GM23338 (cell line): ENCODE data around the gene SYNRG. TPM values are rescaled to one million over a fixed set of nuclear protein-coding genes. Genes with fewer than 3 reads are reported as not detected.

Experiments used
- ATAC-seq: fragments of 200-7000 bp; cut with Tn5 transposase; 3 replicates; pipeline ENCODE4 v1.9.1; 2020
- DNase-seq: peaks from one replicate; pipeline ENCODE4 v3.0.0-alpha.2; 2015; ENCODE audit warnings: low spot score
- H2AFZ ChIP-seq: fragments of 200-600 bp; sonication (generic); 2 replicates; pipeline ENCODE4 v1.8.0; 2016; ENCODE audit warnings: antibody characterized with exemption, mild to moderate bottlenecking, moderate library complexity
- H3F3A ChIP-seq: fragments of 200-600 bp; sonication (generic); replicated peaks from 2 replicates; pipeline ENCODE4 v1.8.0; 2017; ENCODE audit warnings: antibody characterized with exemption, mixed run types, low read depth
- H3K27ac ChIP-seq: fragments of 200-600 bp; sonication (generic); 2 replicates; pipeline ENCODE4 v1.6.1; 2016; ENCODE audit warnings: low read depth
- H3K27me3 ChIP-seq: fragments of 200-600 bp; sonication (generic); 2 replicates; pipeline ENCODE4 v1.8.0; 2016; ENCODE audit warnings: mild to moderate bottlenecking, mixed run types, moderate library complexity; ENCODE audit not compliant: insufficient read depth
- H3K36me3 ChIP-seq: fragments of 200-600 bp; sonication (generic); 2 replicates; pipeline ENCODE4 v1.8.0; 2016; ENCODE audit warnings: mild to moderate bottlenecking; ENCODE audit not compliant: insufficient read depth
- H3K4me1 ChIP-seq: fragments of 200-600 bp; sonication (generic); 2 replicates; pipeline ENCODE4 v1.8.0; 2016; ENCODE audit warnings: mild to moderate bottlenecking, moderate library complexity; ENCODE audit not compliant: insufficient read depth
- H3K4me2 ChIP-seq: fragments of 200-600 bp; sonication (generic); 2 replicates; pipeline ENCODE4 v1.7.1; 2017; ENCODE audit warnings: mixed run types
- H3K4me3 ChIP-seq: fragments of 200-600 bp; sonication (generic); 2 replicates; pipeline ENCODE4 v1.6.1; 2016; ENCODE audit warnings: mixed run types
- H3K79me2 ChIP-seq: fragments of 200-600 bp; sonication (generic); replicated peaks from 2 replicates; pipeline ENCODE4 v1.8.0; 2017; ENCODE audit warnings: mild to moderate bottlenecking; ENCODE audit not compliant: insufficient read depth
- H3K9me2 ChIP-seq: fragments of 200-600 bp; sonication (generic); 2 replicates; pipeline ENCODE4 v1.8.0; 2017; ENCODE audit not compliant: insufficient read depth
- H4K20me1 ChIP-seq: fragments of 200-600 bp; sonication (generic); replicated peaks from 2 replicates; pipeline ENCODE4 v1.8.0; 2017; ENCODE audit warnings: mild to moderate bottlenecking; ENCODE audit not compliant: insufficient read depth
- H3K27ac Mint-ChIP-seq: 2 replicates; pipeline ENCODE4 v1.8.0; 2020; ENCODE audit warnings: inconsistent platforms, mild to moderate bottlenecking, moderate library complexity, mixed read lengths
- H3K27me3 Mint-ChIP-seq: 3 replicates; pipeline ENCODE4 v1.8.0; 2022; ENCODE audit warnings: low read depth, mild to moderate bottlenecking, moderate library complexity, mixed read lengths, inconsistent platforms; ENCODE audit not compliant: insufficient read depth, poor library complexity
- H3K36me3 Mint-ChIP-seq: 3 replicates; pipeline ENCODE4 v1.8.0; 2021; ENCODE audit warnings: low read depth, mild to moderate bottlenecking, inconsistent platforms, moderate library complexity, mixed read lengths
- H3K4me1 Mint-ChIP-seq: 3 replicates; pipeline ENCODE4 v1.8.0; 2020; ENCODE audit warnings: mild to moderate bottlenecking, inconsistent platforms, mixed read lengths
- H3K4me3 Mint-ChIP-seq: 3 replicates; pipeline ENCODE4 v1.8.0; 2021; ENCODE audit warnings: moderate library complexity, mild to moderate bottlenecking, inconsistent platforms, mixed read lengths
- H3K9me3 Mint-ChIP-seq: 3 replicates; pipeline ENCODE4 v1.8.0; 2020; ENCODE audit warnings: moderate library complexity, mild to moderate bottlenecking, inconsistent platforms, mixed read lengths
- CREB1 ChIP-seq: fragments of 250-450 bp; sonication (Bioruptor Pico); IDR thresholded peaks from 2 replicates; pipeline ENCODE4 v1.5.0; 2020; ENCODE audit warnings: low read depth, mild to moderate bottlenecking, moderate library complexity
- ETS1 ChIP-seq: IDR thresholded peaks from 2 replicates; pipeline ENCODE4 v1.6.1; 2016; ENCODE audit warnings: antibody characterized with exemption
- EZH2 ChIP-seq: fragments of 200-600 bp; sonication (generic); IDR thresholded peaks from one replicate; pipeline ENCODE4 v1.8.0; 2017; ENCODE audit warnings: antibody characterized with exemption, mild to moderate bottlenecking, low read depth; ENCODE audit not compliant: unreplicated experiment
- JUNB ChIP-seq: IDR thresholded peaks from one replicate; pipeline ENCODE4 v1.6.1; 2016; ENCODE audit warnings: antibody characterized with exemption; ENCODE audit not compliant: unreplicated experiment
- NANOG ChIP-seq: IDR thresholded peaks from 2 replicates; pipeline ENCODE4 v1.6.1; 2016; ENCODE audit warnings: antibody characterized with exemption, borderline replicate concordance
- POLR2AphosphoS5 ChIP-seq: IDR thresholded peaks from 2 replicates; pipeline ENCODE4 v1.6.1; 2016; ENCODE audit warnings: antibody characterized with exemption, low read depth
- REST ChIP-seq: IDR thresholded peaks from one replicate; pipeline ENCODE4 v1.6.1; 2018; ENCODE audit warnings: antibody characterized with exemption; ENCODE audit not compliant: unreplicated experiment
- STAT1 ChIP-seq: IDR thresholded peaks from one replicate; pipeline ENCODE4 v1.6.1; 2016; ENCODE audit warnings: antibody characterized with exemption; ENCODE audit not compliant: unreplicated experiment
- ZNF114 ChIP-seq: fragments of 250-450 bp; sonication (Bioruptor Pico); IDR thresholded peaks from 2 replicates; pipeline ENCODE4 v1.5.0; 2020; ENCODE audit warnings: mild to moderate bottlenecking, moderate library complexity
- ZNF331 ChIP-seq: fragments of 250-450 bp; sonication (Bioruptor Pico); IDR thresholded peaks from 2 replicates; pipeline ENCODE4 v1.5.0; 2020; ENCODE audit warnings: low read depth, mild to moderate bottlenecking, moderate library complexity
- polyA plus RNA-seq: library from polyadenylated mRNA; unstranded; fragments of >200 nt; fragmentation: Nextera tagmentation; extraction: Ambion mirVana; gene quantifications from 2 replicates; pipeline ENCODE4 v1.2.1, GENCODE V29; 2016
- total RNA-seq: library from RNA; depleted of rRNA; stranded (reverse); fragments of >200 nt; shearing (Covaris generic); gene quantifications from 2 replicates; pipeline ENCODE4 v1.2.3, GENCODE V29; 2014
- TF ChIP-seq, protein P1 (sequence below), 2 experiments: fragments of 200-600 bp in 1 of 2; sonication (generic) in 1 of 2; conservative IDR thresholded peaks; 2 replicates each; pipeline versions ENCODE4 v1.5.1 to v1.6.1; 2016 to 2017; ENCODE audit warnings: antibody characterized with exemption in 2 of 2, low read depth in 2 of 2, mild to moderate bottlenecking in 2 of 2, moderate library complexity in 1 of 2

Gene SYNRG
- total and polyA plus RNA-seq, 2 experiments from 2014 or later, result 18.6 to 22.6 TPM

- no peak overlapping the region for H2AFZ ChIP-seq
- H3K9me2 ChIP-seq, result peaks cover 3% of the 10 kb centered on the region; the same call in 1 of the 2 replicates
- no peaks in the 10 kb centered on the region for H3K79me2 ChIP-seq
- Mint-ChIP-seq H3K4me1 (peaks cover 5% of the 10 kb centered on the region), H3K9me3 (peaks cover 11% of the 10 kb centered on the region), H3K4me3 (no peak overlapping the region), H3K36me3 (peaks cover 55% of the 10 kb centered on the region), H3K27ac (no peak overlapping the region), H3K27me3 (peaks cover 5% of the 10 kb centered on the region)
- no peak overlapping the region for H3K4me3 ChIP-seq
- DNase-seq, result no peak
- TF ChIP-seq JUNB, result no peak
- TF ChIP-seq REST, result no peak
- TF ChIP-seq ZNF114 (CRISPR knock-in tag), result no peak
- no peak for TF ChIP-seq POLR2AphosphoS5
- no peak for TF ChIP-seq ETS1
- no peak for TF ChIP-seq STAT1
- TF ChIP-seq ZNF331 (CRISPR knock-in tag), result no peak
- TF ChIP-seq, protein P1, sequence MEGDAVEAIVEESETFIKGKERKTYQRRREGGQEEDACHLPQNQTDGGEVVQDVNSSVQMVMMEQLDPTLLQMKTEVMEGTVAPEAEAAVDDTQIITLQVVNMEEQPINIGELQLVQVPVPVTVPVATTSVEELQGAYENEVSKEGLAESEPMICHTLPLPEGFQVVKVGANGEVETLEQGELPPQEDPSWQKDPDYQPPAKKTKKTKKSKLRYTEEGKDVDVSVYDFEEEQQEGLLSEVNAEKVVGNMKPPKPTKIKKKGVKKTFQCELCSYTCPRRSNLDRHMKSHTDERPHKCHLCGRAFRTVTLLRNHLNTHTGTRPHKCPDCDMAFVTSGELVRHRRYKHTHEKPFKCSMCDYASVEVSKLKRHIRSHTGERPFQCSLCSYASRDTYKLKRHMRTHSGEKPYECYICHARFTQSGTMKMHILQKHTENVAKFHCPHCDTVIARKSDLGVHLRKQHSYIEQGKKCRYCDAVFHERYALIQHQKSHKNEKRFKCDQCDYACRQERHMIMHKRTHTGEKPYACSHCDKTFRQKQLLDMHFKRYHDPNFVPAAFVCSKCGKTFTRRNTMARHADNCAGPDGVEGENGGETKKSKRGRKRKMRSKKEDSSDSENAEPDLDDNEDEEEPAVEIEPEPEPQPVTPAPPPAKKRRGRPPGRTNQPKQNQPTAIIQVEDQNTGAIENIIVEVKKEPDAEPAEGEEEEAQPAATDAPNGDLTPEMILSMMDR (conservative IDR thresholded peaks at IDR 0.05; ENCODE audit: low read depth in 2 of 2), result no peak
- no peak for TF ChIP-seq CREB1 (CRISPR knock-in tag)
- no peak for TF ChIP-seq NANOG
- peaks cover 30% of the 10 kb centered on the region; the same call in 1 of the 2 replicates for H3K36me3 ChIP-seq
- no peaks in the 10 kb centered on the region for H3F3A ChIP-seq
- no peak overlapping the region for H3K27ac ChIP-seq
- no peak for ATAC-seq
- no peak overlapping the region for H3K4me2 ChIP-seq
- H3K4me1 ChIP-seq, result peaks cover 9% of the 10 kb centered on the region
- H4K20me1 ChIP-seq, result no peaks in the 10 kb centered on the region
- H3K27me3 ChIP-seq, result no peaks in the 10 kb centered on the region
Measured at GRCh38 chr17:37567137-37567536, 42.1 kb downstream of the SYNRG start.

DNA sequence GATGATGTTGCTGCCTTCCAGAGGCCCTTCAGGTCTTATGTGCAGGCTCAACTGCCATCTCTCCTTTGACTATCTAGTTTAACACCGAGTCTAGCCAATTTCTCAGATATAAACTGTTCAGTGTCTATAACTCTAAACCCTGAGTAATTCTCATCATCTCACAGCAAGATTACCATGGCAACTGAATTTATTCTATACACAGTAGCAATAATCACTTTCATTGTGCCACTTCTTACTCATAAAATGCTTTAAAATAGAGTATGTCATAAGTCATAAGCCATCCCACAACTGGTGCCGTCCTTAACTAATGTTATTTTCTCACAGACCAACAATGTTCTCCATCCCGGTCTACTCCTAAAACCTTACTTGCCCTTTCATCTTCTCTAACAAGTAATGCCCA is 45.0 kb downstream of the SYNRG start:
- H2AFZ ChIP-seq, result no peak overlapping the region
- H3K4me3 Mint-ChIP-seq, result no peak overlapping the region
- peaks cover 11% of the 10 kb centered on the region for H3K9me3 Mint-ChIP-seq
- no peaks in the 10 kb centered on the region for H3F3A ChIP-seq
- ATAC-seq (no peak), DNase-seq (no peak)
- no peak overlapping the region for H3K27ac ChIP-seq
- peaks cover 59% of the 10 kb centered on the region for H3K36me3 Mint-ChIP-seq
- H3K27me3 Mint-ChIP-seq, result peaks cover 5% of the 10 kb centered on the region
- TF ChIP-seq REST (no peak), EZH2 (no peak), STAT1 (no peak), POLR2AphosphoS5 (no peak), ZNF114 (CRISPR knock-in tag) (no peak)
- TF ChIP-seq, protein P1 (conservative IDR thresholded peaks at IDR 0.05; ENCODE audit: low read depth in 2 of 2), result no peak
- peaks cover 30% of the 10 kb centered on the region; the same call in 1 of the 2 replicates for H3K36me3 ChIP-seq
- H3K4me1 ChIP-seq, result peaks cover 19% of the 10 kb centered on the region
- no peak overlapping the region for H3K4me3 ChIP-seq
- no peak overlapping the region for H3K4me2 ChIP-seq
- H3K4me1 Mint-ChIP-seq, result peaks cover 13% of the 10 kb centered on the region
- peaks cover 3% of the 10 kb centered on the region; the same call in 1 of the 2 replicates for H3K9me2 ChIP-seq
- H3K27ac Mint-ChIP-seq, result no peak overlapping the region
- H3K79me2 ChIP-seq, result no peaks in the 10 kb centered on the region
- H4K20me1 ChIP-seq, result no peaks in the 10 kb centered on the region
- no peaks in the 10 kb centered on the region for H3K27me3 ChIP-seq
